GM21381 (cell line): ENCODE measurements around the gene CEP104.
A peak's percentile ranks its signal among the peaks of the same experiment; 100 is the strongest.

Experiments
- ATAC-seq: cut with Tn5 transposase; IDR thresholded peaks from one replicate; pipeline ENCODE4 v1.9.1; 2021; ENCODE audit warnings: mild to moderate bottlenecking, moderate library complexity; ENCODE audit not compliant: unreplicated experiment

Gene CEP104

DNA sequence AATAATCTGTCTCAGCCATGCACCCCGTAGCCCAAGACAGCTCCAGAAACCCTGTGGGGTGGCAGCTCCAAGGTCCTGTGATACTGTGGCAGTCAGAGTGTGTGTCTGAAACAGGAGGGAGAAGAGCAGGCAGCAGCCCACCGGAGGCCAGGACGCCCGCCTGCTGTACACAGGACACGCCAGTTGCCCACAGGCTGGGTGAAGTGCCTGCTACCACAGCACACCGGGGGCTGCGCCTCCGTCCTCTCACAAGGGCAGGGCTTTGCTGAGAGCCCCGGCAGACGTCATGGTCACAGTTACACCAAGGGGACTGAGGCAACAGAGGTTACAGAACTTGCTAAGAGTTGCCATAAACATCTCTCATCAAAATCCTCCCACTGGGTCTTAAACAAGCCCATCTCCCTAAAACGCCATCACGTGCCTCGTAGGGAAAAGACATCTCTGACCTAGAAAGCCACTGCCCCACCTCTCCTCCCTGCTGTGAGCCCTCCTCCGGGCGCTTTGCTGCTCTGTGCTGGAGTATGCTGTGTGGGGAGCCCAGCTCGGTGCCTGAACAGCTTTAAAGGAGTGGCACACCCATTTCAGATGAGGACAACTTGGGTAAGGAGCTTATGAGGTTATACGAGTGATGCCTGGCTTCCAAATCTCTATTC, 37.7 kb upstream of the CEP104 start:
- no peak for ATAC-seq

DNA sequence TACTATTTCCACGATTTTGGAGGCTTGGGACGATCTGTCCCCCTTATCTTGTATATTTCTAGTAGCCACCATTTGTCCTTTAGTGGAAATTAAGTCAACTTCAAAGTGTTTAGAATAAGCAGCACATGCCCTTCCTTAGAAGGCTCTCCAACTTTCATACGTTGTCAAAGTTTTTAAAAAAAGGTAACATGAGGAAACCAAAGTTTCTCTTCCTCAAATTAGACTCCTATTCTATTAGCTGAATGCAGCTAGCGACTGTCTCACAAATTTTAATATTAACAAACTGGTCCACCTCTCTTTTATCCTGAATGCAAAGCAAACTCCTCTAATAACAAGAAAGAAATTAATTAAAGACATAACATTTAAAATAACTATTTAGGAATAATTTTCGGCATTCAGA, 36.2 kb upstream of the CEP104 start:
- ATAC-seq = no peak

DNA sequence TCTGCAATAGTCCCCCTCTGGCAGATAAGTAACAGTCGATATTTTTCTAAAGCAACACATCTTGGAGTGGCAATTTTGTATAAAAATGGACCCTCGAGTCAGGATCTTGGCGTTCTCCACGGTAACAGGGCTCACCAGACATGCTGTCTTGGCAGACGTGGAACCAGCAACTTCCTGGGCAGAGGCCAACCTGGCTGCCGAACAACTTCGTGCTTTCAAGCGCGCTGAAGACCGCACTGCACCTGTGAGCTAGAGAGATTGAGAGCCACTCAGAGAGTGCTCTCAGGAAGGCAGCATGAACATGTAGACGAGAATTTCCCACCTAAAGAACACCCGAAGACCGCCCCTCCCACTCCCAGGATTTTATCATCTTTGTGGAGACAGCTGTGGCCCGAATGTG, 35.7 kb upstream of the CEP104 start:
- no peak for ATAC-seq

DNA sequence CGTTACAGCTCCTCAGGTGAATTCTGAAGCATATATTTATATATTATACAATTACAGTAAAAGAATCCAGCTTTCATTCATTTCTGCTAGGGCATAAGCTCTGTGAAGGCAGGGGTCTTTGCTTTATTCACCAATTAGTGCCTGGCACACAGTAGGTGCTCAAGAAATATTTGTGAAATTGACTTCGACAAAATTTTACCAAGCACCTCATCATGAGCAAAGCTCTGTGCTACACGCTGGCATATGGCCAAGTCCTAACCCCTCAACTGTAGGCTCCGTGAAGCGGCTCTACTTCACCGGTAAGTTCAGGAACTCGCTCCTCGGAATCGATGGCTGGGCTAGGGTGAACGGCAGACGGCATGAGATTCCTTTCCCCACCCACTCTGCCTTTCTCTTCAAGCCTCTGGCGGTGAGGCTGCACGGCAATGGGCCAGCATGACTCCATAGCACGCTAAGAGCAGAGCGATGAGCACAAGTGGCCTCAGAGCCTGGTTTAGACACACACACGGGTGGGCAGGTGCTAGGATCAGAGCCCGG, 34.4 kb upstream of the CEP104 start:
- ATAC-seq = no peak

DNA sequence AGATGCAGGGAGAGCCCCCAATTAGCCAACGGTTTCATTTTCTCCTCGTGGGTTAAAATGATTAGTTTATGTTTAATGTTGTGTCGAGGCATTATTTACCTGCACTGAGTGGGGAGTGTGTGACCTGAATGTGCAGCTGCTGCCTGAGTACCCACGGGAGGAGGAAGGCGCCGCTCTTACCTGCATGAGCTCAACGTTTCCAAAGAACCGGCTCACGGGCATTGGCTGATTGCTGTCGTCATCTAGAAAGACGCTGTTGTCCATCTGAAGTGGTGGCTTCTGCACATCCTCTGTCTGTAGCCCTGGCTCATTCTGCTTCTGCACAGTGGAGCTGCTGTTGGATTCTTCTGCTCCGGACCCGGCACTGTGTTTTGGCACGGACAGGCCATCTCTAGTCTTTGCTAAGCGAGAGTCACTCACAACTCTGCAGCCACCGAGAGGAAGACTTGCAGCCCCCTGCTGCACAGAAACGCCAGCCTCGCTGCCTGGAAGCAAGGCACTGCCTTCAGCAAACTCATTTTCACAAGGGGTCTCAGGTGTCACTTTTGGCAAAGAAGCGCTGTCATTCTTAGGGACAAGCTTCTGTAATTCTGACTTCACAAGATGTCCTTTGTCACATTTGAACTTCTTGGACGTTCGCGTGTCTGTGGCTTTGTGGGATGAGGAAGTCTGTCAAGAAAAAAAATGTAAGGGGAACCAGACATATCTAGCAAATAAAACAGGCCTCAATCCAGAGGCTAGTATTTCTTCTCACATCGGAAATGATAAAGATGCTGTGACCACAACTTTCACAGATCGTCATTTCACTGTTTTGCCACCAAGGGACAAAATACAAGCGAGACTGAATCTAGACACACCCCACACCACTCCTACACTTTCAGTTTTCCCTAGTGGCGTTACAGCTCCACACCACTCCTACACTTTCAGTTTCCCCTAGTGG, 33.6 kb upstream of the CEP104 start:
- peak; percentile 61 for ATAC-seq

DNA sequence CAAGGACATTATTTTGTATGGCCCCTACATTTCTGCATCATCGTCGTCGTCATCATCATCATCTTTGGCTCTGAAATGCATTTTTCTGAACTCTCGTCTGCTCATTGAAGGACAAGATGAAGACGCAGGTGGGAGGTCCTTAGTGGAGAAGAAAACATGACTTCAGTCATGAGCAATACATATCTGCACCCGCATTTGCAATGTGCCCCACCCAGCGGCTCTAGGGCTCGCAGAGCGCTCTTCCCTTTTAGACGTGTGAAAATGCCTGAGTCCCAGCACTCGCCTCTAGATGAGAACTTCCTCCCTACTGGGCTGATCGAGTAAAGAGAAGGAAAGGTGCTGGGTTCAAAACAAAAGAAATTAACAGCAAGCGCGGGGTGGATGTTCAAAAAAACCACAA, 32.9 kb upstream of the CEP104 start:
- no peak for ATAC-seq

DNA sequence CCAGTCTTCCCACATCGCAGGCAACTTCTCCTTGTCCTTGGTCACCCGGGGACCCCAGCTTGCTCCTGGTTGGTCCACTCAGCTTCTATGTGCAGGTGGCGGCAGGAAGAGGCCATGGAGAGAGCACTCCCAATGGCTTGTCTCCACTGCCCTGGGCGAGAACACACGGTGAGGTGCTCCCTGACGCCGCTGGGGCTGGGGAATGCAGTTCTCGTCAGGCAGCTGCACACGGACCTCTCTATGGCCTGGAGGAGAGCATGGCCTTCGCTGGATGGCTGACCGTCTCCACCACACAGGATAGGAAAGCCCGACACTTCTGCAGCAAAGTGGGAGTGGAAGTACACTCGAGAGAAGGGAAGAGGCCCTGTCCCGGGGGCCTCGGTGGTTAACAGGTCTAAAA, 31.3 kb upstream of the CEP104 start:
- ATAC-seq = no peak

DNA sequence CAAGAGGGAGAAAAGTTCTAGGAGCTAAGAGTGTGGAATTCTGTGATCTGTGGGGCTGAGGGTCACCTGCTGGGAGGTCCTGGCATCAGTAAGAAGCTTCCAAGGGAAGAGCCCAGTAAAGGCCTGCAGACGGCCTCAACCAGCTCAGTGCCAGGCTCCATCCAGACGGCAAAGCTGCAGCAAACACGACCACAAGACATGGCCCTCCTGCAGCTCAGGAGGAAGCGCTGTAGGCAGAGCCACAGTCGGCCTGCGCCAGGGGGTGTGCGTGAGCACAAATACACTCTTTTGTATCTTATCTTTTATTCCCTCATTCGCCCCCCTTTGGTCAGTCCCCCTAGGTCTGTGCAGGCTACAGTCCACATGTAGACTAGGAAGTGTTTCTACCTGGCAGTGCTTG, 29.7 kb upstream of the CEP104 start:
- no peak for ATAC-seq

DNA sequence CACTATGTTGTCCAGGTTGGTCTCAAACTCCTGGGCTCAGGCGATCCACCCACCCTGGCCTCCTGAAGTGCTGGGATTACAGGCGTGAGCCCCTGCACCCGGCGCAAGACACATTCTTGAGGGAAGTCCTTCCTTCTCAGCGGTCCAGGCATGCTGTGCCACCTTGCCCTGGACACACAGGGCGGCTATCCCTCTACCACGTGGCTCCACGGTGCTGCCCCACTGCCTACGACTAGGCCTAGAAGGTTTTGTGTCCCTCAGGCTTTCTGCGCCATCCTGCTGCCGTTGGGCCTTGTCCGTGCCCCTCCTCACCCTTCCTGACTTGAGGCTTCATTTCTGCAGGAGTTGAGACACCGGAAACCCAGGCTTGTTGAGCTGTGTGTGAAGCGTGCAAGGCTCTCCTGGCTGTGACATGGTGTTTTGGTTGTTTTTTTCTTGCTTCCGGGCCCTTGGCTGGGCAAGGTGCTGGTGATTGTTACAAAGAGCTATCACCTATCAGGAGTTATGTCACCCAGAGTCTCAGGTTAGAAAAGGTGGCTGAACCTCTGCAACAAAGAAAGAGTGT, 29.2 kb upstream of the CEP104 start:
- no peak for ATAC-seq

DNA sequence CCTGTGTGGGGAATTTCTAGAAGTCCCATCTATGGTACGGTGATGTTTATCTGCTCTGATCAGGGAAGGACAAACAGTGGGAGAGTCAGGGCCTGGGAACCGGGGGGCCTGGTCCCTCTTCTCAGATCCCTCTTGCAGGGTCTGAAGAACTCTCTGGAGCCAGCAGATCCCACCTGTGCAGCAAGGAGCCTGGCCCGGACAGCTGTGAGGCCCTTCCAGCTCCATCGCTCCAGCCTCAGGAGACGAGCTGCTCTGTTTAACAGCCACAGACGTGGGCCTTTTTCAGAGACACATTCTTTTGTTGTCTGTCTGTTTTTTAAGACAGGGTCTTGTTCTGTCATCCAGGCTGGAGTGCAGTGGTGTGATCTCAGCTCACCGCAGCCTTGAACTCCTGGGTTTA, 28.6 kb upstream of the CEP104 start:
- no peak for ATAC-seq

DNA sequence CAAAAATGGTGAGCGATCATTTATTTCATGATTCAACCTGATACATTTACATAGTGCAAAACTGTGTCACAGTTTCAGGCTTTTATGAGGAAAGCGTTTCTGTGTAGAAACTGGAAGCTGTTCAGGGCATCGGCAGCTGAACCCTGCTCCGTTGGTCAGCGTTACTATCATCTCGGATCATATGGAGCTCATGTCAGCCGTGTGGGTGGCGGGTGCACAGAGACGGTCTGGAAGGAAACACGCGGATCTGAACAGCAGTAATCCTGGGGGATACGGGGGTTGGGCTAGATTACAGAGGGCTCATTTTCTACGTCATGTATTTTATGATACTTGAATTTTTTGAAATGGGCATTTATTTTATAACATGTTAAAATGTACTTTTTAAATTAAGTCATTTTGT, 28.0 kb upstream of the CEP104 start:
- no peak for ATAC-seq

DNA sequence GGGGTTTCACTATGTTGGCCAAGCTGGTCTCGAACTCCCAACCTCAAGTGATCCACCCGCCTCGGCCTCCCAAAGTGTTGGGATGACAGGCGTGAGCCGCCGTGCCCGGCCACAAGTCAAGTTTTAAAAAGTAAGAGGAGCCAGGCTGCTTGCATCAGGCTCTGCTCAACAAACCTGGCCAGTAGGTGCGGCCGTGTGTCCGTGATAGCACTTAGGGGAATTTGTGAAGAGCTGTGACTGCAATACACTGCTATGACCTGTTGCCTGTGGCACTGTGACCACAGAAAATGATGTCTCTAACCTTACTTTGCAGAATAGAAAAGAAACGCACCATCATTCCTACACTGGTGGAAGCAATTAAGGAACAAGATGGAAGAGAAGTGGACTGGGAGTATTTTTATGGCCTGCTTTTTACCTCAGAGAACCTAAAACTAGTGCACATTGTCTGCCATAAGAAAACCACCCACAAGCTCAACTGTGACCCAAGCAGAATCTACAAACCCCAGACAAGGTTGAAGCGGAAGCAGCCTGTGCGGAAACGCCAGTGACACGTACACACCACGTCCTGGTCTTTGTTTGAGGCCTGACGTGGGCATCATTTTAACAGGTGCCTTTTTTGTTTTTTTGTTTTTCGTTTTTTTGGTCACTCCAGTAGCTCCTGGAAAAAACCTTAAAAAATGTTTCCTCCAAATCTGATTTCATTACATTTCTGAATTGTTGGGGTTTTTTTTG, 26.3 kb upstream of the CEP104 start:
- ATAC-seq = no peak

DNA sequence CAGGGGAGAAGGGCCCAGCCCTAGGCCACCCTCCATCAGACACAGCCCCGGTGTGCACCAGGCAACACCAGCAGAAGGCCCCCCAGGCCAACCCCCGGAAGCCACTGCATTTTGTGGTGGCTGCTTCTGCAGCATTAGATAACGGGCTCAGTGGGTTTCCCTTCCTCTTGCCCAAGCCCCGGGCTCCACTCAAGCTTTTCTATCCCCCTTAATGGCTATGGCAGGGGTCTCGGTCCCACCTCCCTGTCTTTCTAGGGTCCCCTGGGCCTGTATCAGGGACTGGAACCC, 24.1 kb upstream of the CEP104 start:
- ATAC-seq = no peak

DNA sequence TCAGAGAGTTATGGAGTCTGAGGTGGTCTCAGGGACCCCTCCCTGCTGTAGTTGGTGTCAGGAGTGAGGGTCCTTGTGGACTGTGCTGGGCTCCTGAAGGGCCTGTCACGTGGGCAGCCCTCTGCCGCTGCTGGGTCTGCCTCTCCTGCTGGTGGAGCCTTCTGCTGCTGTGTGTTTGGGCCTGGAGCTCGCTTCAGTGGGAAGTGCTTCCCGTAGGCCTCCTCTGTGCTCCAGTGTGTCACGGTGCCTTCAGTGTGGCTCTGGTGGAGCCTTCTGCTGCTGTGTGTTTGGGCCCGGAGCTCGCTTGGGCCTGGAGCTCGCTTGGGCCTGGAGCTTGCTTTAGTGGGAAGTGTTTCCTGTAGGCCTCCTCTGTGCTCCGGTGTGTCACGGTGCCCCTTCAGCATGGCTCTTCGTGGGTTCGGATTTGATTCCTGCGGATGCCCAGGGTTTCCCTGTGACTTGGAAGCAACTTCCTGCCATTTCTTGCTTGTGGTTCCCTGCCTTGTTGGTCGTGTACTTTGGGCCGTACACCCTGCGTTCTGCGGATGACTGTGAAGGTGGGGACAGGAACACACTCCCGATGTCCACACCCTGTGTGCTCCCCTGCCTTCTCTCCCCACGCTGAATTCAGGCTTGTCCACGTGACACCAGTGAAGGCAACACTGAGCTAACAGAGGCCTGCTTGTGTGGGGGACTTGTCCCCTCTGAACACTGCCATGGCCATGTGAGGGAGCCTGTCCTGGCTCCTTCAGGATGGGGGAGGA, 23.6 kb upstream of the CEP104 start:
- ATAC-seq = no peak

DNA sequence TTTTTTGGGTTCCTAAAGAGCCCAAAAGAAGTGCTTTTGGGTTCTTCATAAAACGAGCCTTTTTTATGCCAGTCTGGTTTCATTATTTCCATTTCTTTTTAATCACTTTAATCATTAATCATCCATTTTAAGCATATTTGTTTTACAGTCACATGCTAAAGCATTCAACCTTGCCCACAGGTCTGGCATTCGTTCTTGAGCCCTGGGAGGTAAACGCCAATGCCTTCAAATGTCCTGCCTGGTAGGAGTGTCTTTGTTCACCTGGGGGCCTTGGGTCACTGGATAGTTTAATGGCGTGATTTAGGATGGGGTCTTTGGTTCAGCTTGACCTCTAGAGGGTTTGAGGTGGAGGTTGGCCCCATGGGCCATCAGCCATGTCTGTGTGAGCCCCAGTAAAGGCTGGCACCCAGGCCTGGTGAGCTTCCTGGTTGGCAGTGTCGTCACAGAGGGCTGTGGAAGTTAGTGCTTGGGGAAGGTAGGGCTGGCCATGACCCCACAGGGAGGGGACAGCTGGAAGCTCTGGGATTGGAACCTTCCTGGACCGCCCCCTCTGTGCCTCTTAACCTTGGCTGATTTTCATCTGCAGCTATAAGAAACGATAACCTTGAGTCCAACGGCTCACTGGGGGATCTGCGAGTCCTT, 22.9 kb upstream of the CEP104 start:
- ATAC-seq = no peak

DNA sequence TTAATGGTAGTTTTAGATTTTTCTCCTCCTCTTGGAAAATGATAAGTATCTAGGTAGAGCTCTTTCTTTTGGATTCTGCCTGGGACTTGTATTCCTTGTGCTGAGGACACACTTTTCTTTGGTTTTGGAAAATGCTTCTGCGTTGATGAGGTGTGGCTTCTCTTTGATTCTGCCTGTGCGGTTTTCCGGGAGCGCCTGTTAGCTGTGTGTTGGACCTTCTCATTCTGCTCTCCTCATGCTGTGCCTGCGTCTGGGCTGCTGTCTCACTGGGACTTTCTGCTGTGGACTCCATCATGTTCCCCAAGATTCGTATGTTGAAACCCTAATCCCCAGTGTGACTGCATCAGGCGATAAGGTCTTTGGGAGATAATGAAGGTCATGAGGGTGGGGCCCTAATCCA, 22.1 kb upstream of the CEP104 start:
- ATAC-seq = no peak

DNA sequence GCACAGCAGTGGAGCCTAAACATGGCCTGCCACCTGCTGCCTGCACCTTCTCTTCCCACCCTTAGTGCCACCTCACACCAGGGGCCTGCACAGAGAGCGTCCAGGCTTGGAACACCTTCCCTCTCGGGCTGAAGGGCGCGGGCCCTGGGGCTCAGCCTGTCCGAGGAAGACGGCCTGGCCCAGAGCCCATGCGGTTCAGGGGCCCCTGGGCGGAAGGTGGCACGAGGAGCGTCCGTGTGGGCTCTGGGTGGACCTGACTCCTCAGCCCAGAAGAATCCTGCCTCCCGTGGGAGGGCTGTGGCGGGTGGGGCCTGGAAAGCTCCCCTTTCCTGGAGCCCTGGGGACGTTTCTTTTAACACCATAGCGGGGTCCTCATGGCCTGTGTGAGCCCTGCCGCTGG, 19.7 kb upstream of the CEP104 start:
- no peak for ATAC-seq

DNA sequence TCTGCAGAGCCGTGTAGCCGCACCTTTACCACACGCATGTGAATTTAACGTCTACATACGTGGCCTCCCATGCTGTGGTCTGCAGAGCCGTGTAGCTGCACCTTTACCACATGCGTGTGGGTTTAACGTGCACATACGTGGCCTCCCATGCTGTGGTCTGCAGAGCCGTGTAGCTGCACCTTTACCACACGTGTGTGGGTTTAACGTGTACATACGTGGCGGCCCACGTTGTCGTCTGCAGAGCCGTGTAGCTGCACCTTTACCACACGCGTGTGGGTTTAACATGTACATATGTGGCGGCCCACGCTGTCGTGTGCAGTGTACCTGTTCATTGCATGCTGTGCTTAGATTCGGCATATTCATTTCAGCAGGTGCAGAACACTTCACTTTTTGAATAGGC, 17.7 kb upstream of the CEP104 start:
- no peak for ATAC-seq

DNA sequence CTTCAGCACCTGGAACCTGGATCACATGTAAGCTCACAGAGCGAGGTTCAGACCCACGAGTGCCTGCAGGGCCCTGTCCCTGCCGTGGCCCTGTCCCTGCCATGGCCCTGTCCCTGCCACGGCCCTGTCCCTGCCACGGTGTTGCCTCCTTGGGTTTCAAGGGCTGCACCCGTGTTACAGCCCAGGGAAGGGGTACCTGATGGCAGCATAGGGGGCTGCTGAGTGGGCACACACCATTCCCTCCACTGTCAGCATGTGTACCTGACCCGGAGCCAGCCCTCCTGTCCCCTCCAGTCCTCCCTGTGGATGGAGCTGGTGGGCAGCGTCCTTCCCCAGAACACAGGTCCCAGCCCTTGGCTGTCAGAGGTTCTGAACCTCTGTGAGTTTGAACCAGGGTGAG, 15.5 kb upstream of the CEP104 start:
- no peak for ATAC-seq

DNA sequence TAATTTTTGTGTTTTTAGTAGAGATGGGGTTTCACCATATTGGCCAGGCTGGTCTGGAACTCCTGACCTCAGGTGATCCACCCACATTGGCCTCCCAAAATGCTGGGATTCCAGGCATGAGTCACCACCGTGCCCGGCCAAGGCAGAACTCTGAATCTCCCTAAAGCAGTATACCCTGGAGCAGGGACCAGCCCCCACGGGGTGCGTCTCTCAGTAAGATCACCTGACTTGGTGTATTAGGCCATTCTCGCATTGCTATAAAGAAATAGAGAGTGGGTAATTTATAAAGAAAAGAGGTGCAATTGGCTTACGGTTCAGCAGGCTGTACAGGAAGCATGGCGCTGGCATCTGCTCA, 14.4 kb upstream of the CEP104 start:
- ATAC-seq = no peak
